Measurements from ENCODE around the gene GPR4.

GPR4 gene

GRCh38 chr19:45547211-45547770 is 54.7 kb downstream of the GPR4 start:
- DNase-seq, result no peak

- no peak for DNase-seq
Observed at GRCh38 chr19:45542234-45542668, 59.8 kb downstream of the GPR4 start.
